Activated CD8-positive, alpha-beta T cell treated with anti-CD3 and anti-CD28 coated beads, Interleukin-2, amount 10 ng/mL, durations not matched to agents 7 days and 5 days (primary cell): ENCODE results near the gene RPS23. TPM values are rescaled to one million over a fixed set of nuclear protein-coding genes. Genes with fewer than 3 reads are reported as not detected.

Experiments
- ATAC-seq: fragments of 150-1000 bp; cut with Tn5 transposase; one replicate; pipeline ENCODE4 v1.10.0; 2021; ENCODE audit warnings: moderate library complexity
- CTCF ChIA-PET: fragments of 350-600 bp; sonication (Branson Sonifier 250); formaldehyde crosslinking; loops from one replicate; lab custom pipeline; 2021; ENCODE audit warnings: antibody characterized with exemption; lab: Charles Lee
- POLR2A ChIA-PET: fragments of 350-600 bp; sonication (Branson Sonifier 250); formaldehyde crosslinking; loops from one replicate; lab custom pipeline; 2021; ENCODE audit warnings: antibody characterized with exemption; lab: Charles Lee
- DNase-seq: peaks from one replicate; pipeline ENCODE4 v3.0.0-alpha.2; 2020
- H3K27ac Mint-ChIP-seq: one replicate; pipeline ENCODE4 v1.8.0; 2021; ENCODE audit warnings: mild to moderate bottlenecking, mixed read lengths
- H3K27me3 Mint-ChIP-seq: one replicate; pipeline ENCODE4 v1.8.0; 2021; ENCODE audit warnings: low read depth, mixed read lengths
- H3K36me3 Mint-ChIP-seq: one replicate; pipeline ENCODE4 v1.8.0; 2021; ENCODE audit warnings: low read depth, mixed read lengths
- H3K4me1 Mint-ChIP-seq: one replicate; pipeline ENCODE4 v1.8.0; 2021; ENCODE audit warnings: low read depth, mixed read lengths
- H3K4me3 Mint-ChIP-seq: one replicate; pipeline ENCODE4 v1.8.0; 2021; ENCODE audit warnings: mild to moderate bottlenecking, mixed read lengths
- H3K9me3 Mint-ChIP-seq: one replicate; pipeline ENCODE4 v1.8.0; 2022; ENCODE audit warnings: mixed read lengths; ENCODE audit not compliant: insufficient read depth
- total RNA-seq, 2 experiments: library from RNA; stranded (reverse); gene quantifications; one replicate each; pipeline ENCODE4 v1.2.3, GENCODE V29; 2021

RPS23 gene
- total RNA-seq, 2 experiments from 2014 or later, result 1,914 to 1,974 TPM

- DNase-seq (peak; percentile 72), ATAC-seq (peak; percentile 90)
- no peak overlapping the region for H3K4me3 Mint-ChIP-seq
- no peak overlapping the region for H3K27ac Mint-ChIP-seq
- peaks cover 2% of the 10 kb centered on the region for H3K4me1 Mint-ChIP-seq
- POLR2A ChIA-PET, result no interaction called here
- H3K27me3 Mint-ChIP-seq, result no peaks in the 10 kb centered on the region
- no peaks in the 10 kb centered on the region for H3K36me3 Mint-ChIP-seq
- CTCF ChIA-PET, result interaction anchor here (0.6 to 2.8 kb wide), 26 partner anchors 9 to 800 kb away, joined by 3 to 19 read pairs (median 4); no protein-coding TSS in a partner anchor
- no peaks in the 10 kb centered on the region for H3K9me3 Mint-ChIP-seq
Observed at GRCh38 chr5:82225525-82226172, 52.5 kb downstream of the RPS23 start.
